HL-60/S4 treated with phorbol 12-myristate 13-acetate at 8.2 ng/mL for 4 days and 3 days (cell line): ENCODE data around the gene GRN.
"Not testable (repeated sequence)": the region's sequence is repeated elsewhere in the genome, so short reads cannot be mapped to it uniquely, and the experiment has no call there.

ENCODE experiments used
- in situ Hi-C: fragments of 300-500 bp; cut with MboI; formaldehyde crosslinking; loops from 2 replicates; pipeline ENCODE4 v1.15.0; 2022; ENCODE audit warnings: low sequenced_read_pairs

Gene GRN

DNA sequence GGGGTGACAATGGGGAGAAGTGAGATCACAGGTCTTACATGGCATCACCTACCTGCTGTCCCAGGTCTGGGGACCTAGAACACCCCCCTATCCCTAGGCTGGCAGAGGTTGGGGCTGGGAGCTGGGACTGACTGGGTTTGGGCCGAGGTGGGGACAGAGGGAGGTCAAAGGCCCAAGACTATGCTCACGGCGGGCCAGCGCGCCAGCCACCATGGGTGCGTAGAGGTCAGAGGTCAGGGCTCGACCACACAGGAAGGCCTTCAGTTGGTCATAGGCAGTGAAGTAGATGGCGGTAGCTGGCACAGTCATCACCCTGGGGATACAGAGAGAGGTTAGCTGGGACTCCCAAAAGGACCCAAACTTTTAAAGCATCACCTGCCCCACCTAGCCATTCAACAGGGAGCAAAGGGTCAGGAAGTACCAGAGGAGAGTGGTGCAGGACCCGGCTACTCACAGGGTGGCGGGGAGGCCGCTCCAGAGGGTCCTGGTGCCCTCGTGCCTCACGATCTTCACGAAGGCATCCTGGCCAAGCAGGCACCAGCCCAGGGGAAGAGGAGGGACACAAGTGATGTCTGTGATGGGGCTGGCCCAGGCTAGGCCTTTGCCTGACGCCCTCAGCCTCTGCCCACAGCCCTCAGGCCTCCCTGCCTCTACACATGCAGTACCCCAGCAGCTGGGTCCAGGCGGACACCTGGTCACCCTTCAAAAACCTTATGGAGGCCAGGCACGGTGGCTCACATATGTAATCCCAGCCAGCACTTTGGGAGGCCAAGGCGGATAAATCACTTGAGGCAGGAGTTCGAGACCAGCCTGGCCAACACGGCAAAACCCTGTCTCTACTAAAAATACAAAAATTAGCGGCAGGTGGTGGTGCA is 23.6 kb upstream of the GRN start:
- in situ Hi-C loops, result loop anchor here (10.0 kb wide), 1 partner anchor 97 kb away; no protein-coding TSS in a partner anchor

DNA sequence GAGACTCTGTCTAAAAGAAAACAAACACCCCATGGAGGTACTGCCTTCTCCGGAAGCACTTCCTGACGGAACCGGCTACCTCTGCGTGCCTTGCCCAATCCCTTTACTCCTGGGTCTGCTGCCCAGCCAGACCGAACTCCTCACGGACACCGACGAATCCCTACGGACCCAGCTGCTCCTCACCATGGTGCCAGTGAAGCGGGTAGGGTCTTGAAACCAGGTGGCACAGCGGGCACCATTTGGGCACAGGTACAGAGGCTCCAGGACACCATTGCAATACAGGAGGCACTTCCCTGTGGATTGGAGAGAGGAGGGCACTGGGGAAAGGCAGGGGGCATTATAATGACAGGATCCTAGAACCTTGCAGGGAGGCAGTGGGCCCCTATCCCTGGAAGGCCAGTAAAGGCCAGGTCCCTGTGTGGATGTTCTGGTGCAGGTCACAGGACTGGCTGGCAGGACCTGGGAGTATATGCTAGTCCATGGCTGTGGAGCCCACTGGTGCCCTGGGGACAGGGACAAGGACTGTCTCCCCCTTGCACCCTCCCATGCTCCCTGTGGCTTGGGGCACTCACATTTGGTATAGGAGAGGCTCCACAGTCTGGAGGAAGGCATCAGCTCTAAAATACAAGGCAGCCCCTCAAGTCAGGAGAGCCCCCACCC is 22.7 kb upstream of the GRN start:
- in situ Hi-C loops, result loop anchor here (10.0 kb wide), 1 partner anchor 98 kb away; no protein-coding TSS in a partner anchor

DNA sequence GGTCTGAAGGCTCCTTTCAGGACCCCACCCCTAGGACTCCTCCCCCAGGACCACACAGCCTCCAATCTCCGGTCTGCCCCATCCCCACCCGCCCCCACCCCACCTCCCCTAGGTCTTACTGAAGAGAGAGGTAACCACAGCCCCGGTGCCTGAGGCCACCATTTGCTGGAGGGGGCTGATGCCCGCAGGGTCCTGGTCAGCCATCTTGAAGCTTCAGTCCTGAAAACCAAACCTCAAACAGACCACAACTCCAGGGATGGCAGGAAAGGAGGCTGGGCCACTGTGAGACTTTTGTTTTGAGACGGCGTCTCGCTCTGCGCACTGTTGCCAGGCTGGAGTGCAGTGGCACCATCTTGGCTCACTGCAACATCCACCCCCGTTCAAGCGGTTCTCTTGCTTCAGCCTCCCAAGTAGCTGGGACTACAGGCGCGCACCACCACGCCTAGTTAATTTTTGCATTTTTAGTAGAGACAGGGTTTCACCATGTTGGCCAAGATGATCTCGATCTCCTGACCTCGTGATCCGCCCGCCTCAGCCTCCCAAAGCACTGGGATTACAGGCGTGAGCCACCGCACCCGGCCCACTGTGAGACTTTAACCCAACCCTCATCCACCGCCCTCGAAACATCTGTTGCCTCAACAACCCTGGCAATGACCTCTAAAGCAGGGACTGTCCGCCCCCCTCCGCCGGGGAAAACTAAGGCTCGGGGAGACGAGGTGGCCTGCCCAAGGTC is 21.6 kb upstream of the GRN start:
- in situ Hi-C loops, result loop anchor here (10.0 kb wide), 1 partner anchor 99 kb away; no protein-coding TSS in a partner anchor

DNA sequence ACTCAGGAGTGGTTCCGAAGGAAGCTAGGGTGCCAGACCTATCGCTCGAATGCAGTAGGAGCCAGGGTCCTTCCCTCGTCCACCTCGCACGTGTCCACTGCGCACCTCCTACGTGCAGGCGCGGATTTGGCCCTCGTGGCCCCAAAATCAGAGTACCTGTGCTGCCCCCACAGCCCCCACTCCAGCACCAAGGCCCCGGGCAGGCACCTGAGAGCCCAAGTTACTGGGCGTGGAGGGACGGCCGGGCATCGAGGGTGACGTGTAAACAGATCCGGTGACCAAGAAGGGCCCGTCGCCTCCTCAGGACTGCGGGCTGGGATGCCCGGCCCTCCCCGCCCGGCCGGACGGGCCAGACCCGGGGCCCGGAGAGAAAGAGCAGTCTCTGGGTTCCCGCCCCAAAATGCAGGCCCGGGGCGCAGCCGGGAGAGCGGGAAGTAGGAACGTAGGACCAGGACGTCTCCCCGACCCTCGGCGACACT is 21.0 kb upstream of the GRN start:
- in situ Hi-C loops, result loop anchor here (10.0 kb wide), 1 partner anchor 99 kb away; no protein-coding TSS in a partner anchor

DNA sequence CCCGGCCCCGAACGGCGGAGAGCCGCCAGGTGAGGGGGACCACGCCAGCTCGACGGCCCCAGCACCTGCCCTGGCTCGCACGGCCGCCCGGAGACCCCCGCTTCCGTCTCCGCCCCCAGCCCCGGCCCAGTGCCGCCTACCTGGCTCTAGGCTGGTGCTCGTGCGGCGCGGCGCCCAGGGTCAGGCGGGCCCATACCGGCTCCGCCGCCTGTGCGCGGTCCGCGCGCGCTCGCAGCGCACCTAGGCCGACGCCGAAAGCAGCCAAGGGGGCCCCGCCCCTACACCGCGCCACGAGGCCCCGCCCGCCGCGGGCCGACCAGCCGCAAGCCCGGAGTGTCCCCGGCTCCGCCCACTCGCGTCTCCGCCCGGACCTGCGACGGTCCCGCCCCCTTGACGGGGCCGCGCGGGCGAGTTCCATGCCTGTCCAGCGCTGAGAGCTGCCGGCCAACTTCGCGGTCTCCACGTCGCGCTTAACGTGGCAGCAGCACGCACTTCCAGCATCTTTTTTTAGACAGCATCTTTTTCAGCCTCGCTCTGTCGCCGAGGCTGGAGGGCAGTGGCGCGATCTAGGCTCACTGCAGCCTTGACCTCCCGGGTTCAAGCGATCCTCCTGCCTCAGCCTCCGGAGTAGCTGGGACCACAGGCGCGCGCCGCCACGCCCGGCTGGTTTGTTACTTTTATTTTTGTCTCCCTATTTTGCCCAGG is 20.4 kb upstream of the GRN start, which contains the start of gene SLC25A39:
Gene SLC25A39 (minus strand): TSS at position 253 of the 705 bp plus-strand sequence. CDS start 1,261 bp downstream, outside the sequence.
- in situ Hi-C loops, result loop anchor here (10.0 kb wide), 1 partner anchor 100 kb away; no protein-coding TSS in a partner anchor

DNA sequence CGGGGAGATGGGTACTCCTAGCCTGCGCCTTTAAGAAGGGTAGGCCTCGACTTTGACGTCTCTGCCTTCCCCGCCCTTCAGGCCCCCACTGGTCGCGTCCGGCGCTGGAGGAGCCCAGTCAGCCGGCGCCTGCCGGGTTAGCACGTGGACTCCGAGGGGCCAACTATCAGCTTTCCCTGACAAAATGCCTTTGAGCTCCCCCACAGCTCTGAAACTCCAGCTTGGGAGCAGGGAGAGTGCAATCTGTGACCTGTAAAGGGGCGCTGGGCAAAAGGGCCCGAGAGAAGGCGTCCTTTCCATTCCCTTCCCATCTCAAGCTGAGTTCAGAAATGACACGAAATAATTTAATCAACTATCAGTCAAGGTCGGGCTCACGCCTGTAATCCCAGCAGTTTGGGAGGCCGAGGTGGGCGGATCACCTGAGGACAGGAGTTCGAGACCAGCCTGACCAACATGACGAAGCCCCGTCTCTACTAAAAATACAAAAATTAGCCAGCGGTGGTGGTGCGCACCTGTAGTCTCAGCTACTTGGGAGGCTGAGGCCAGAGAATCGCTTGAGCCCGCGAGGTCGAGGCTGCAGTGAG is 18.1 kb upstream of the GRN start:
- in situ Hi-C loops, result loop anchor here (10.0 kb wide), 1 partner anchor 102 kb away; no protein-coding TSS in a partner anchor

DNA sequence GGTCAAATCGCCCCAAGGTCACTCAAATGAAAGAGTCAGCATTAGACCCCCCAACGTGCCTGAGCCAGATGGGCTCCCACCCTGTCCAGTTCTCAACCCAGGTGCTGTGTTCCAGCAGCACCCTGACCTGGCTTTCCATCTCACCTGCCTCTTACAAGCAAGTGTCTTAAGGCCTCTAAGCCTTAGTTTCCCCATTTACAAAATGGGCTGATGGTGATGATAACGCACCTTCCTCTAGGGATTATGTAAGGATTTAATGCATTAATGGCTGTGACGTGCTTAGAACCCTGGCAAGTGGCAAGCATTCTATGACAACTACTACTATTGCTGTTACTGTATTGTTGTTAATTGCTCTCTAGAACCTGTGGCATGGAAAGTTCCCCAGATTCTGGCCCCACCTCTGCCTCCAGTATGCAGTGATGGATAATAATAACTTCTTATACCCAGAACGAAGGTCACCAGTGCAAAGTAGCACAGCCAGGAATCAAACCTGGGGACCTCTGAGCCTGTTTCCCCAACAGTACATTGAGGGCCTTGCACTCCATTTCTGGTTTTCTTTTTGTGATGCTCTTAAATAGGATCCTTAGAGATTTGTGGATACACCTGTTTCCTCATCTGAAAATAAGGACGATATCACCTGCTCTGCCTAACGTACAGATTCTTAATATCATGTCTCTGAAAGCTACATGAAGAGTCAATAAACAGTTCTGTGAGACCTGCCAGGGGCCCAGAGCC is 17.2 kb upstream of the GRN start:
- in situ Hi-C loops, result loop anchor here (10.0 kb wide), 1 partner anchor 103 kb away; no protein-coding TSS in a partner anchor

DNA sequence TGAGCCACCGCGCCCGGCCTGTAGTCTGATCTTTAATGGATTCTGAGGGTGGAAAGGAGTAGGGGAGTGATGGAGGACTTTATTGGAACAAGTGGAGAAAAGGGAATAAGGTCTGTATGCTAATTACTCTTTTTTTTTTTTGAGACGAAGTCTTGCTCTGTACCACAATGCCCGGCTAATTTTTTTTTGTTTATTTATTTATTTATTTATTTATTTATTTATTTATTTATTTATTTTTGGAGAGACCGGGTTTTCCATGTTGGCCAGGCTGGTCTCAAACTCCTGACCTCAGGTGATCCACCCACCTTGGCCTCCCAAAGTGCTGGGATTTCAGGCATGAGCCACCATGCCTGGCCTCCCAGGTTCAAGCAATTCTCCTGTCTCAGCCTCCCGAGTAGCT is 15.6 kb upstream of the GRN start:
- in situ Hi-C loops, result loop anchor here (10.0 kb wide), 1 partner anchor 105 kb away; no protein-coding TSS in a partner anchor

DNA sequence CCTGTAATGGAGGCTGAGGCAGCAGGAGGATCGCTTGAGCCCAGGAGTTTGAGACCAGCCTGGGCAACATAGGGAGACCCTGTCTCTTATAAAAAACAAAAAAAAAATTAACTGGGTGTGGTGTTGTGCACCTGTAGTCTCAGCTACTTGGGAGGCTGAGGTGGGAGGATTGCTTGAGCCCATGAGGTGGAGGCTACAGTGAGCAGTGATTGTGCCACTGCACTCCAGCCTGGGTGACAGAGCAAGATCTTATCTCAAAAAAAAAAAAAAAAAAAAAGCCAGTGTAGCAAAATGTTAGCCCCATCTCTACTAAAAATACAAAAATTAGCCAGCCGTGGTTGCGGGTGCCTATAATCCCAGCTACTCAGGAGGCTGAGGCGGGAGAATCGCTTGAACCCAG is 14.8 kb upstream of the GRN start:
- in situ Hi-C loops, result not testable (repeated sequence)

DNA sequence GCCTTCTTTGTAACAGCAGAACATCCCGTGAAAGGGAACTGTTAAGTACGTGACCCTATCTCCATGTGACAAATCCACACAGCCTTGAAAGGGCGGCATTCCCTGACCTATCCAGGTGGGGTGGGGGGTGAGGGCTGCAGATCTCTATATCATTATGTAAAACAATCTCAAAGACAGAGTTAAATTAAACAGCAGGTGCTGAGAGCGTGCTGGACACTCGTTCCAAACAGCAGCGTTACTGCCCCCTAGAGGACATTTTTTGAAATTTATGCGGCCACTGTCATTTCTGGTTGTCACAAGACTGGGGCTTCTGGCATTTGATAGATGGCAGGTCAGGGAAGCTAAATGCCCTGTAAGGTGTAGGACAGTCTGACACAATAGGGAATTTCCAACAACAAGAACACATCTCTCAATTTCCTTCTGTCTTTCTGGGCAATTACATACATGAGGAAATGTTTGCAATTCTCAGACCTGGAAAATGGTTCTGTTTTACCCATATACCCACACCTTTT is 13.8 kb upstream of the GRN start:
- in situ Hi-C loops, result no loop called here

DNA sequence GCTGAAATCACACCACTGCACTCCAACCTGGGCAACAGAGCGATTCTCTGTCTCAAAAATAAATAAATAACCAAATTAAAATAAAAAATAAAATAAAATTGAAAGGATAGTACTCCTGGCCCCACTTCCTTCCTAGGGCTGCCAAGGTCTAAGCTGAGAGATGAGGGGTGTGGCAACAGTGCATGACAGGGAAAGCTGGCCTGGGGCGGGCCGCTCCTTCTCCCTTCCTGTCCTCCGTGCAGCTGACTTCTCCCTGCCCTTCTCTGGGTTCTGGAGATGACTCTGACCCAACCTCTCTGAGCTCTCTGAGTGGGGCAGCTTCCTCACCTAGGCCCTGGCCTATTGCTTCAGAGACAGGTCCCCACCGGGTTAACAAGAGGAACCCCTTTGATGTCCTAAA is 11.7 kb upstream of the GRN start:
- in situ Hi-C loops, result no loop called here

DNA sequence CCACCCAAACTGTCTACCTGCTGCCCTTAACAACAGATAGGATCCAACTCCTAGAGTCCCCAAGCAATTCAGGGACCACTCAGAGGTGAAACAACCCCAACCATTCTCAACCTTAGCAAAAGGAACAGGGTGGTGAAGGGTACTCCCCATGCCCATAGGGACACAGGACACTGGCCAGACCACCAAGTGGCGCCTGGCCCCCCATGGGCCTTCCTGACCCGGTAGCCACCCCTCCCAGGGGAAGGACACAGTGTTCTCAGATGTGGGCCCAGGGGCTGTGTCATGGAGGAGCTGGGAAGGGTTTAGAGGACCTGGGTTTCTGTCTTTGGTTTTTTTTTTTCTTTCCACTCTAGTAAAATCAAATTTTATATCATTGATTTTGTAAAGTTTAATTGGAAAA is 10.8 kb upstream of the GRN start:
- in situ Hi-C loops, result no loop called here

DNA sequence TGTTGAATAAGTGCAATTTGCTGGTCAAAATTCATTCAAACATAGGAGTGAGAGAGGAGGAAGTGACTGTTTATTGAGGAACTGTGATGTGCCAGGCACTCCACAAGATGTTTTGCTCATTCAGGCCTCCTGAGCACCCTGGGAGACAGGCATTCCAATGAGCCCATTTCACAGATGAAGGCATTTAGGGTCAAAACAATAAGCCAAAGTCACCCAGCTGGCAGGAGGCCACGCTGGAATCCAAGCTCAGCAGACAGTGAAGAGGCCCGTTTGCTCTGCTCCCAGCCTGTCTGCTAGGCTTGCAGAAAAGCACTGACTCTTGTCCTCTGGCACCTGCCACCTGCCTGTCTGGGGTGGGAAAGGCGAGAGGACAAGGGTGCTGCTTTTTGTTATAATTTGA is 10.4 kb upstream of the GRN start:
- in situ Hi-C loops, result no loop called here

DNA sequence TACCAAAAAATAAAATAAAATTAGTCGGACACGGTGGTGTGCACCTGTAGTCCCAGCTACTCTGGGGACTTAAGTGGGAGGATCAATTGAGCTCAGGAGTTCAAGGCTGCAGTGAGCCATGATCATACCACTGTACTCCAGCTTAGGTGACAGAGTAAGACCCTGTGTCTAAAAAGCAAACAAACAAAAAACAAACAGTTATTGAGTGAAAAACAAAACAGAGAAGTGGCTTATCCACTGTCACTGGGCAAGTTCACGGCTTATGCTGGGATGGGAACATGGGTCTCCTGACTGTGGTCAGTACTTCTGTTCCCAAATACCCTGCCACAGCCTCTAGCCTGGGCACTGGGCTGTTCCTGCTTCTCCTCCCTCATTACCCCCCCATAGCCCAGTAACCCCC is 9.5 kb upstream of the GRN start:
- in situ Hi-C loops, result no loop called here

DNA sequence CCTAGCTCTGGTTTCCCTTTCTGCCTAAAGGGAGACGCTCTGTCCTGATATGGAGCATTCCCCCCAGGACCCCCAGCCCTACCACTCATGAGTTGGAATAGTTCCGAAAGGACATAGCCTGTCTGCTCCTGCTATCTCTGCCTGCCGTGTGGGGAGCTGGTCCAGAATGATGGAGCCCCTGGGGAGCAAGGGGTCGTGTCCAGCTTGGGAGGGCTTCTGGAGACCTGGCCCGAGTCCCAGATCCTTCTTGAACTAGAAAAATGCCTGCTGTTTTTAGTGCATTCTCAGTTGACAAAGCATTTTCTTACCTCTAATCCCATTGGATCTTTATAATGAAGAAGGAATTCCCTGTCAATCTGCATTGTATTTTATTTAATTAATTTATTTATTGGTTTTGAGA is 9.1 kb upstream of the GRN start:
- in situ Hi-C loops, result no loop called here

DNA sequence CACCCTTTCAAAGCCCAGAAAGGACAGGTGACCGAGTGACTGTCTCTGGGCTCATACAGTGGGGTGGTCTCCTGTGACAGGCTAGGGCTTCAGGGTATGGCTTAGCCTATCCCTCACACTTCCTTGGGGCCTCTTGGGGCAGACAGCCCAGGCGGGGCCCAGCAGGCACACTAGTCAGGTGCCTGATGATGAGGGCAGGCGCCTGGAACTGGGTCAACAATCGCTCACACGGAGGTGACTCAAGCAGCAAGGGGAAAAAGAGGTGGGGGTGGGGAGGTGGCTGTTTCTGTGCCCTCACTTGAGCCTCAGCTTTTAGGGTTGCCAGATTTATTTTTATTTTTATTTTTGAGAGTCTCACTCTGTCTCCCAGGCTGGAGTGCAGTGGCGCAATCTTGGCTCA is 6.4 kb upstream of the GRN start:
- in situ Hi-C loops, result no loop called here

DNA sequence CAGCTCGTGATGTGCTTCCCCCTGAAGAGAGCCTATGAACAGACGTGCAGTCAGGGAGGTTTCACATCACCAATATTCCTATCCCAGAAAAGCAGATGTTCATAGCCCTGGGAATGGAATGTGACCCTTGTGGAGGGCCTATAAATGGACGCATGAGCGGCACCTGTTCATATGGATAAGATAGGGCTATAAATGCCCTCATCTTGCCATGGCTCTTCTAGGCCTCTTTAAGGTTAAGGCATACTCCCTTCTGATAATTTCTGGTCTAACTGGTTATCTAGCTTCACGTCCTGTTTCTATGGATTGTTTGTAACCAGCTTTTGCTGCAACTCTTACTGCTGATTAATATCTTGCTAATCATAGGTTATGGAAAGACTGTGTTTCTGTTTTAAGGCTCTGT is 4.5 kb upstream of the GRN start:
- in situ Hi-C loops, result not testable (repeated sequence)

DNA sequence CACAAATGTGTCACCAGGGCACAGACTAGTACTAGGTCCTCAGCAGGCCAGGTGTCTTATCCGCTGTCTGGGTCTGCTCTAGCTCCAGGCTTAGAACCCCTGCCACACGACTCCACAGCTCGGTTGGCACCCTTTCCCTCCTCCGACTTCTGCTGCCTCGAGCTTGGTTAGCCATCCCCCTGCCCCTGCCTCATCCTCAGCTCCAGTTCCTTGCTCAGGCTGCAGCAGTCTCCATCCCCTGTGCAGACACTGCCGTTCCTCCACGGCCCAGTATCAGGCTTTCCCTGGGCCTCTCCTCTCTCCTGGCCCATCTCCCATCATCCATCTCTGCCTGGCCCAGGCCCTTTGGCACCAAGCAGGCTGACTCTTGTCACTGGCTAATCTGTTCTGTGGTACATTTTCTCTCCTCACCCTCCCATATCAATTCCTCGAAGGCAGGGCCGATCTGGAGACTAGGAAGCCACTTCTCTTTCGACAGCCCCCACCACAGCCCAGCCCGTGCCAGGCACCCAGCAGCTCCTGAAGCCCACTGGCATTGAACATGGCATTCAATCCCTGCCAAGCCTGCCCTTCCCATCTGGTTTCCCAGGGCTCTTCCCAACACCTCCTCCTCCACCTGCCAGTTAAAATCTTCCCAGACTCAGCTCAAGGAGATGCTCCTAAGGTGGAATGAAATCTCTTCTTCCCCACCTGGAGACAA is 1.4 kb upstream of the GRN start:
- in situ Hi-C loops, result no loop called here
